Keratinocyte (primary cell): ENCODE data around the gene CFAP299. TPM values are rescaled to one million over a fixed set of nuclear protein-coding genes. Genes with fewer than 3 reads are reported as not detected.

Source experiments
- DNase-seq: peaks from one replicate; pipeline ENCODE4 v3.0.0-alpha.2; 2011; ENCODE audit warnings: low read depth, missing footprints, low spot score
- FAIRE-seq: peaks from 2 replicates; lab custom pipeline; 2011; peaks lifted over from hg19 to GRCh38; lab: Jason Lieb, UNC
- H2AFZ ChIP-seq: 2 replicates; pipeline ENCODE4 v1.6.0; 2012; ENCODE audit warnings: low read length, control low read depth, inconsistent platforms; ENCODE audit not compliant: control insufficient read depth
- H3K27ac ChIP-seq: 2 replicates; pipeline ENCODE4 v1.5.1; 2011; ENCODE audit warnings: low read length; ENCODE audit not compliant: control insufficient read depth, insufficient read depth
- H3K27me3 ChIP-seq: 3 replicates; pipeline ENCODE4 v1.6.0; 2011; ENCODE audit warnings: low read length; ENCODE audit not compliant: control insufficient read depth, insufficient read depth; ENCODE audit errors: extremely low read depth
- H3K36me3 ChIP-seq, 2 experiments: 2 replicates in 1 of 2; 3 replicates in 1 of 2; pipeline ENCODE4 v1.5.1; 2011; ENCODE audit warnings: low read length in 2 of 2, mild to moderate bottlenecking in 1 of 2; ENCODE audit not compliant: control insufficient read depth in 2 of 2, insufficient read depth in 2 of 2; ENCODE audit errors: extremely low read depth in 1 of 2
- H3K4me1 ChIP-seq: 3 replicates; pipeline ENCODE4 v1.5.1; 2011; ENCODE audit warnings: low read length; ENCODE audit not compliant: control insufficient read depth, insufficient read depth; ENCODE audit errors: extremely low read depth
- H3K4me2 ChIP-seq: 3 replicates; pipeline ENCODE4 v1.6.0; 2011; ENCODE audit warnings: low read depth, low read length; ENCODE audit not compliant: control insufficient read depth, insufficient read depth; ENCODE audit errors: extremely low read depth
- H3K4me3 ChIP-seq, 3 experiments: fragments of 200-600 bp in 1 of 3; sonication (generic) in 1 of 3; 2 replicates in 2 of 3; 3 replicates in 1 of 3; pipeline ENCODE4 v1.5.1; 2011 to 2016; ENCODE audit warnings: low read length in 3 of 3, mild to moderate bottlenecking in 3 of 3, control low read depth in 2 of 3, inconsistent platforms in 1 of 3, low read depth in 1 of 3, mixed read lengths in 1 of 3, mixed run types in 1 of 3, moderate library complexity in 1 of 3; ENCODE audit not compliant: control insufficient read depth in 2 of 3, insufficient read depth in 2 of 3; ENCODE audit errors: extremely low read depth in 1 of 3
- H3K79me2 ChIP-seq: 2 replicates; pipeline ENCODE4 v1.6.0; 2012; ENCODE audit warnings: low read length; ENCODE audit not compliant: control insufficient read depth, insufficient read depth
- H3K9ac ChIP-seq: 3 replicates; pipeline ENCODE4 v1.6.0; 2011; ENCODE audit warnings: low read length; ENCODE audit not compliant: control insufficient read depth, insufficient read depth; ENCODE audit errors: extremely low read depth
- H3K9me1 ChIP-seq: 3 replicates; pipeline ENCODE4 v1.6.0; 2011; ENCODE audit warnings: low read length; ENCODE audit not compliant: control insufficient read depth, insufficient read depth; ENCODE audit errors: extremely low read depth
- H3K9me3 ChIP-seq: 2 replicates; pipeline ENCODE4 v1.5.1; 2012; ENCODE audit warnings: low read depth, low read length; ENCODE audit not compliant: control insufficient read depth
- H4K20me1 ChIP-seq: 3 replicates; pipeline ENCODE4 v1.6.0; 2011; ENCODE audit warnings: low read length; ENCODE audit not compliant: control insufficient read depth, insufficient read depth; ENCODE audit errors: extremely low read depth
- EZH2 ChIP-seq: IDR thresholded peaks from one replicate; pipeline ENCODE4 v1.6.1; 2012; ENCODE audit warnings: inconsistent platforms, mild to moderate bottlenecking, low read length, moderate library complexity
- dilution Hi-C: fragments of 300-500 bp; cut with MboI; formaldehyde crosslinking; loops from one replicate; pipeline ENCODE4 v1.7.0; 2020; ENCODE audit warnings: low sequenced_read_pairs; ENCODE audit not compliant: extremely low pct_ligation_motif_present
- polyA plus RNA-seq, 5 experiments: library from polyadenylated mRNA; depleted of rRNA in 3 of 5; stranded (reverse) in 3 of 5; stranded (forward) in 1 of 5; unstranded in 1 of 5; fragments of >200 nt; gene quantifications; 1 replicate in 1 of 5; 2 replicates in 3 of 5; 3 replicates in 1 of 5; pipeline versions ENCODE4 v1.2.1 to v1.2.3, GENCODE V29; 2011 to 2012; ENCODE audit warnings: missing spikeins in 2 of 5, low read depth in 1 of 5, low replicate concordance in 1 of 5
- TF ChIP-seq, protein P1 (sequence below), 3 experiments: IDR thresholded peaks in 1 of 3; conservative IDR thresholded peaks in 1 of 3; optimal IDR thresholded peaks in 1 of 3; 2 replicates in 2 of 3; 3 replicates in 1 of 3; pipeline versions ENCODE3 to v1.5.1; 2011; ENCODE audit warnings: low read length in 3 of 3, mild to moderate bottlenecking in 3 of 3, moderate library complexity in 2 of 3, control low read depth in 1 of 3, inconsistent platforms in 1 of 3; ENCODE audit not compliant: insufficient read depth in 2 of 3; ENCODE audit errors: extremely low read depth in 1 of 3

CFAP299 gene
- polyA plus RNA-seq, 1 donor (not counting 4 experiments of a cell fraction or from before 2014, with no cell fraction given), result 0.14 TPM

DNA sequence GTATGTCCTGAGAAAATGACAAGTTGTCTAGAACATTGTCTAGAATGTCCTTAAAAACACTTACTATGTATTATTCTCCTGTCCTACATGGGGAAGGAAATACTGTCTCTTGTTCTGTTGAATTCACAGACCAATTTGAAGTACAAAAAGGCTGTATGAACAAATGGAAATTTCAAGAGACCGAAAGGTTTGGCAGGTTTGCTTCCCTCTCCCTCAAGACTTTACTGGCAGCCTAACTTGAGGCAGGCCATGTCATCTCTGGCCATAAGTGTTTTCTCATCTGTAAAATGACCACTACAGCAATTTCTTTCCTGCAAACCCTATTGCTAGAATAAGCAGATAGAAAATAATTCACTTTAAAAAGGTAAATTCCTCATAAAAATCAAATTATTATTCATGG is 503.8 kb downstream of the CFAP299 start:
- H3K27me3 ChIP-seq, result no peaks in the 10 kb centered on the region

DNA sequence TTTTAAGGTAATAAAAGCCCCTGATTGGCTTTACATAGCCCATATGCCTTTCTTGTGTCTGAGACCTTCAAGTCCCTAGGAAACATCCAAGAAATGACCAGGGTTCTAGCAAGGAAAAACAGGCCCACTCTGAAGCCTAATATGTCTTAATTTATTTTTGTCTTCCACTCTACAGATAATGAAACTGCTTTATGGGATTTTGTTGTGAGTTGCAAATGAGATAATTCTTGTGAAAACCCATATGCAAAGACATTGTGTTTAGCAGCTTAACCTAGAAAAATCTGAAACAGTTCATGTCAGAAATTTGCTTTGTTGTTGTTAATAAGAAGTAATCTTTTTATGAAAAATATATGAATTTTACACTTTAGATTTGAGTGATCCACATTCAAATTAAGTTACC is 504.3 kb downstream of the CFAP299 start:
- no peaks in the 10 kb centered on the region for H3K9me1 ChIP-seq
- FAIRE-seq (no peak), DNase-seq (no peak)
- H4K20me1 ChIP-seq, result no peaks in the 10 kb centered on the region
- no peaks in the 10 kb centered on the region for H3K4me1 ChIP-seq
- no peak for TF ChIP-seq EZH2
- TF ChIP-seq, protein P1, sequence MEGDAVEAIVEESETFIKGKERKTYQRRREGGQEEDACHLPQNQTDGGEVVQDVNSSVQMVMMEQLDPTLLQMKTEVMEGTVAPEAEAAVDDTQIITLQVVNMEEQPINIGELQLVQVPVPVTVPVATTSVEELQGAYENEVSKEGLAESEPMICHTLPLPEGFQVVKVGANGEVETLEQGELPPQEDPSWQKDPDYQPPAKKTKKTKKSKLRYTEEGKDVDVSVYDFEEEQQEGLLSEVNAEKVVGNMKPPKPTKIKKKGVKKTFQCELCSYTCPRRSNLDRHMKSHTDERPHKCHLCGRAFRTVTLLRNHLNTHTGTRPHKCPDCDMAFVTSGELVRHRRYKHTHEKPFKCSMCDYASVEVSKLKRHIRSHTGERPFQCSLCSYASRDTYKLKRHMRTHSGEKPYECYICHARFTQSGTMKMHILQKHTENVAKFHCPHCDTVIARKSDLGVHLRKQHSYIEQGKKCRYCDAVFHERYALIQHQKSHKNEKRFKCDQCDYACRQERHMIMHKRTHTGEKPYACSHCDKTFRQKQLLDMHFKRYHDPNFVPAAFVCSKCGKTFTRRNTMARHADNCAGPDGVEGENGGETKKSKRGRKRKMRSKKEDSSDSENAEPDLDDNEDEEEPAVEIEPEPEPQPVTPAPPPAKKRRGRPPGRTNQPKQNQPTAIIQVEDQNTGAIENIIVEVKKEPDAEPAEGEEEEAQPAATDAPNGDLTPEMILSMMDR (optimal IDR thresholded peaks at IDR 0.05 in 1 of 3, IDR thresholded peaks at IDR 0.05 in 1 of 3, conservative IDR thresholded peaks at IDR 0.05 in 1 of 3; ENCODE audit: extremely low read depth in 1 of 3, insufficient read depth in 2 of 3, low read length in 3 of 3), result no peak
- H2AFZ ChIP-seq, result no peak overlapping the region
- no peaks in the 10 kb centered on the region for H3K79me2 ChIP-seq
- no peaks in the 10 kb centered on the region for H3K9me3 ChIP-seq
- dilution Hi-C loops, result no loop called here
- H3K36me3 ChIP-seq, result no peaks in the 10 kb centered on the region
- H3K4me3 ChIP-seq, result no peak overlapping the region
- H3K27me3 ChIP-seq, result no peaks in the 10 kb centered on the region
- no peak overlapping the region for H3K27ac ChIP-seq
- no peak overlapping the region for H3K9ac ChIP-seq
- no peak overlapping the region for H3K4me2 ChIP-seq

More for the DNA sequence above, 503.8 kb downstream of the CFAP299 start:
- Histone ChIP-seq H3K9ac (no peak overlapping the region), H3K4me2 (no peak overlapping the region), H3K27ac (no peak overlapping the region), H3K36me3 (no peaks in the 10 kb centered on the region), H3K9me3 (no peaks in the 10 kb centered on the region), H2AFZ (no peak overlapping the region), H3K4me3 (no peak overlapping the region), H3K4me1 (no peaks in the 10 kb centered on the region), H3K9me1 (no peaks in the 10 kb centered on the region), H3K79me2 (no peaks in the 10 kb centered on the region), H4K20me1 (no peaks in the 10 kb centered on the region)
- DNase-seq, result no peak
- dilution Hi-C loops, result no loop called here
- no peak for FAIRE-seq
- TF ChIP-seq, protein P1 (optimal IDR thresholded peaks at IDR 0.05 in 1 of 3, IDR thresholded peaks at IDR 0.05 in 1 of 3, conservative IDR thresholded peaks at IDR 0.05 in 1 of 3; ENCODE audit: extremely low read depth in 1 of 3, insufficient read depth in 2 of 3, low read length in 3 of 3), result no peak
- TF ChIP-seq EZH2, result no peak
